Fibroblast of skin of scalp (primary cell): Measurements from ENCODE around the gene UBE2D4.
"Not testable (repeated sequence)": the region's sequence is repeated elsewhere in the genome, so short reads cannot be mapped to it uniquely, and the experiment has no call there.

Source experiments
- DNase-seq: peaks from one replicate; pipeline ENCODE4 v3.0.0-alpha.2; 2013

UBE2D4 gene

GRCh38 chr7:43969586-43969985 lies 43.4 kb downstream of the UBE2D4 start:
- not testable (repeated sequence) for DNase-seq

DNA sequence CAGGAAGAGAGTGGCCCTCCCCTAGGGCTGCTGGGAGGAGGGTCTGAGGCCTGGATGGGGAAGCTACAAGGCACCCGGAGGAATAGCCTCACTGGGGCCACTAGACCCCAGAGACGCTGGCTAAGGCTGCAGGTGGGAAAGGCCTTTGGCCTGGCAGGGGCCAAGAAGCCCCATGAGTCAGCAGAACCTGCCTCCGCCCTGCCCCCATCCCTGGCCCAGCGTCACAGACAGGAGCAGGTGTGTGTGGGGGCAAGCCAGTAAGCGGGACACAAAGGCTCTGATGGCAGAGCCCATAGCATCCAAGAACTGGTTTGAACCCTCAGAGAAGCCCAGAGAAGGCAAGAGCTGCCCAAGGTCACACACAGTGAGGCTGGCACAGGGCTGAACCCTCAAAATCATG lies 44.5 kb downstream of the UBE2D4 start:
- DNase-seq = not testable (repeated sequence)

DNA sequence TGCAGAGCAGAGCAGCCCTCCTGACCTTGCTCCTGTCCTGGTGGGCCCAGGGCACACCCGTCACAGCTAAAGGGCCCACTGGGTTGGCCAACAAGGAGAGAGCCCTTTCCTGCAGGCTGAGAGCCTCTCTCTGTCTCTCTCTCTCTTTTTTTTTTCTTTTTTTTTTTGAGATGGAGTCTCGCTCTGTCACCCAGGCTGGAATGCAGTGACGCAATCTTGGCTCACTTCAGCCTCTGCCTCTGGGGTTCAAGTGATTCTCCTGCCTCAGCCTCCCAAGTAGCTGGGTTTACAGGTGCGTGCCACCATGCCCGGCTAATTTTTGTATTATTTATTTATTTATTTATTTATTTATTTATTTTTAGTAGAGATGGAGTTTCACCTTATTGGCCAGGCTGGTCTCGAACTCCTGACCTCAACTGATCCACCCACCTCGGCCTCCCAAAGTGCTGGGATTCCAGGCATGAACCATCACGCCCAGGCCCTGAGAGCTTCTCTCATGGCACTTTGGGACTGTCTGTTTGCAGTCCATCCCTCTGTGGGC lies 47.9 kb downstream of the UBE2D4 start:
- peak; percentile 9 for DNase-seq

DNA sequence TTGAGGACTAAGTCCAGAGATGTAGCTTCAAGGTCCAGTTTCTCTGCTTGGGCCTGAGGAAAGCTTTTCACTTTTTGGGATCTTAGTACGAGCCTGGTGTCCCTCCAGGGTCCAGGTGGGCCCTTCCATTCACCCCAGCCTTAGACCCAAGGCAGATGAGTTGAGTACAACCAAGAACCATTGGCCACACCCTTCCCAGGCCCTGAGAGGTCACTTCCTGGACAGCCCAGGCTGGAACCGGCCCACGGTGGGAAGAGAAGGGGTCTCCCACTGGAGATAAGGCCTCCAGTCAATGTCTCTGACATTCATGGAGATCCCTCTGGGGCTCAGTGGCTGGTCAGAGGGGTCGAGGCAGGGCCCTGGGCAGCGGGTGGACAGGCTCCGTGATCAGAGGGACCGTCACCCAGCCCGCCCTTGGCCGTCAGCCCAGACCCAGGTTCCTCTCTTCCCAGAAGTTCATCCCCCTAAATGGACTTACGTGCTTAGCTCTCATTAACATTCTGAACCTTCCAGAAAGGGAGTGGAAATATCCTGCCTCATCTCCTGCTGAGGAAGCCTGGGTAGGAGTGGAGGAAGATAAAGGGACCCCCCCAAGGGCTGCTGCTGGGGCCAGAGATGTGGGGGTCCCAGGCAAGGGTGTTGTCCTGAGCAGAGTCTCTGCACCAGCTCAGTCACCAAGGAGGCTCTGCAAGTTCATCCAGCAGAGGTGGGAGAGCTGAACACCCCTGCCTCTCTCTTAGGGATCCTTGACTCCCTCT lies 48.7 kb downstream of the UBE2D4 start:
- not testable (repeated sequence) for DNase-seq

- no peak for DNase-seq
Observed at GRCh38 chr7:43977525-43977924, 51.3 kb downstream of the UBE2D4 start.

DNA sequence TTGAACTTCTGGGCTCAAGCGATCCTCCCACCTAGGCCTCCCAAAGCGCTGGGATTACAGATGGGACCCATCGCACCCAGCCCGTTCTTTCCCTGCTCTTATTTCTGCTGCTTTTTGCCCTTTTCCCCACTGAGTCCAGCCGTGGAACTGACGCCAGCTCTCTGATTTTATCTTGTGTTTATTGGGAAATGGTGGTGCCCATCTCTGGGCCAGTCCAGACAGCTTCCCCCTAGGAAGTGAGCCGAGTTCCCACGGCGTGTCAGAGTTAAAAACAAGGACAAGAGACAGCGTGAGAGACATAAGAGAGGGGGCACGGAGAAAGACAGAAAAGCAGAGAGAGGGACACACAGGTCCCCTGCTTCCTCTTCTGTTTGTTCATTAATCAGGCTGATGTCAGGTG lies 51.9 kb downstream of the UBE2D4 start:
- not testable (repeated sequence) for DNase-seq

DNA sequence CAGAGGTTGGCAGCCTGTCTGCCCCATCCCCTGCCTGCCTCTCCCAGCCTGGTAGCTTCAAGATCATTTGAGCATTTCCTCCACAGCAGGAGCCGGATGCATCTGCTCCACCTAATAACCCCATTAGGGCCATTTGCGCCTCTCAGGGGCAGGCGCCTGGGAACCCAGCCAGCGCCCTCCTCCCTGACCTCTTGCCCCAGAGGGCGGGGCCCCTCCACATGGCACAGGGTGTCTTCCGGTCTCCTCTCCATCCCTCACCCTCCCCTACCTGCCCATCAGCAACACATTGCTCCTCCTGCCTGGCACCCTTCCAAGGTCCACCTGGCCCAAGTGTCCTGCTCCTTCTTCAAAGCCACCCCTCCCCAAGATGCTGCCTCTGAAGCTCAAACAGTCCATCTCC lies 56.6 kb downstream of the UBE2D4 start:
- not testable (repeated sequence) for DNase-seq

DNA sequence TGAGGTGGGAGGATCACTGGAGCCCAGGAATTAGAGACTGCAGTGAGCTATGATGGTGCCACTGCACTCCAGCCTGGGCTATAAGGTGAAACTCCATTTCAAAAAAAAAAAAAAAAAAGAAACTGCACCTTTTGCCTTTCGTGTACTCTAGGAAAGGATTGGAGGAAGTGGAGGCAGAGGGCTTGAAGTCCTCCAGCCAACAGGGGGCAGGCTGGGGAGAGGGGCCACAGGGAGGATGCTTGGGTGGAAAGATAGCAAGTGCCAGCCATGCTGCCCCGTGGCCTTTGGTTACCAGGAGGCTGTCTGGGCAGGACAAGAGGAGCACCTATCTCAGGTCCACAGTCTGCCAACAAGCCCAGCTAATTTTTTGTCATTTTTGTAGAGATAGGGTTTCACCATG lies 57.5 kb downstream of the UBE2D4 start:
- DNase-seq = not testable (repeated sequence)

DNA sequence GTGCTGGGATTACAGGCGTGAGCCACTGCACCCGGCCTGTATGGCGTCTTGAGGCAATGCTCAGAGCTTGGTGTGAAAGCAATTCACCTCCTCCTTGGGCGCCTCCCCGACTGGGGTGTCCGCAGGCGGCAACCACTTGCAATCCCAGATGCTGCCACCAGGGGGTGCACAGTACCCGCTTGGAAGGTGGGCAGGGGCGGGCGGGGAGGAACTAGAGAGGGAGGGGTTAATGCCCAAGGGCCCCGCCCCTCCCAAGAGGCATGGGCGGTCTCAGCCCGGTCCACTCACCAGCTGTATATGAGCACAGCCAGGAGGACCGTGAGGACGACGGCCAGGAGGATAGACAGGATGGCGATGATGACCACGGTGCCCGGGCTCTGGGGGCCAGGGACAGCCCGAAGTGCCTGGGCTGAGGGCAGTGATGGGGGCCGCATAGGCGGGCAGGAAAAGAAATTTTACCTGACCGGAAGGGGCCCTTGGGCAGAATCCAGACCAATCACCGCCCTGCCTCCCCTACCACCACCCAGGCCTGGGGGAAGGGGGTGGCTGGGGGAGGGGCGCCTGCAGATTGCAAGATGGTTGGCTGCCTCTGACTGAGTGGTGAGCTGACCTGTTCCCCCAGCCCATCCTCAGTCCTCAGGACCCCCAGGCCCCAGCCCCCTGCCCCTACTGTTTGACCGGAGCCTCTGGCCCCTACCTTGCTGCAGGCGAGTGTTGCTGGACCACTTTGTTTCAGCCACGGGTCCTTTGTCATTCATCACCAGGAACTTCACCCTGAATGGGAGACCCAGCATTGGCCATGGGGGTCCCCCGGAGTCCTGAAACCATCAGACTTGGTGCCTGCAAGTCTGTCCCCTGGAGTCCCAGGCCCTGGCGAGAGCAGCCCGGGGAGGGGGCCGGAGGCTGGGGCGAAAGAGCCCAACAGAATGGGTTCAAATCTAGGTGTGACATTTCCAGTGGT lies 59.9 kb downstream of the UBE2D4 start:
- peak; percentile 72 for DNase-seq

DNA sequence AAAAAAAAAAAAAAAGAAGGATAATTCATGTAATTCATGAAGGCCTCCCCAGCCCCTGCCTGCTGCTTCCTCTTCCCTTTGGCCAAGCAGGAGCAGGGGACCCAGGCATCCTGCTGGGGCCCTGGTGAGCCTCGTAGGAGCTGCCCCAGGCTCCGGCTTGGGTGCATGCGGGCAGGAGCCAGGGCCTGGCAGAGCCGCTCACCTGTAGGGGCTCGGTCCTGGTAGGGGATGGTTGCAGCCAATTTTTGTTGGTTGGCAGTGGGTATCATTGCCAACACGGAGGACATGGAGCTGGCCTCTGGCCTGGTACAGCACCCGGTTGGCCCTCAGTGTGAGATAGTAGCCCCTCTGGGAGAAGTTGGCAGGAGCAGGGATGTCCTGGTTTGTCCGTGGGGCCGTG lies 61.2 kb downstream of the UBE2D4 start:
- DNase-seq = not testable (repeated sequence)

GRCh38 chr7:43990011-43990585 lies 63.9 kb downstream of the UBE2D4 start:
- DNase-seq = not testable (repeated sequence)

- DNase-seq = not testable (repeated sequence)
Observed at GRCh38 chr7:43990829-43991228, 64.6 kb downstream of the UBE2D4 start.

DNA sequence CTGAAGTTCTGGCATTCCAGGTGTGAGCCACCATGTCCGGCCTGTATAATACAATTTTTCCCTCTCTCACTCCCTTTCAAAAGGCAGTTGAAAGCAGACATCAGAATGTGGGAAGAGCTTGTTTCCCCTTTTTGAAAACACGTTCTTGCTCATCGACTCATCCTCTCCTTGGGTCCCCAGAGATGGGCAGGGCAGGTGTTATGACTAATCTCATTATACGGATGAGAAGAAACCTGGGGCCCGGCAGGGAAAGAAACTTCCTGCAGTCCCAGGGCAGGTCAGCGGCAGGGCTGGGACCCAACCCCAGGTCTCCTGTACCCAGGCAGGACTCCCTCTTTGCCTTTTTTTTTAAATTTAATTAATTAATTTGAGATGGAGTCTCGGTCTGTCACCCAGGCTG lies 66.7 kb downstream of the UBE2D4 start:
- peak; percentile 35 for DNase-seq

DNA sequence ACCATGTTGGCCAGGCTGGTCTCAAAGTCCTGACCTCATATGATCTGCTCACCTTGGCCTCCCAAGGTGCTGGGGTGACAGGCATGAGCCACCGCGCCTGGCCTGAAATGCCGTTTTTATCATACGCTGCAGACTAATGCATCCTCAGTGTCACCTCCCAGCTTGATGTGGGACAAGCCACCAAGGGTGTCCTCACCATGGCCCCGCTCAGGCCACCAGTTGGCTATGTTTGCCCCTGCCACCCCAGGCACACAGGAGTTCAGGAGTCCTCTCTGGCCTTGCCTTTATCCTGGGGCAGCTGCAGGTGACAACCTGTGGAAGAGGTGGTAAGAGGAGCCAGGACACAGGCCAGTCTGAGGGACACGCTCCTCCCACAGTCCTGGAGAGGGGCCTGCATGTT lies 68.4 kb downstream of the UBE2D4 start:
- DNase-seq = not testable (repeated sequence)

DNA sequence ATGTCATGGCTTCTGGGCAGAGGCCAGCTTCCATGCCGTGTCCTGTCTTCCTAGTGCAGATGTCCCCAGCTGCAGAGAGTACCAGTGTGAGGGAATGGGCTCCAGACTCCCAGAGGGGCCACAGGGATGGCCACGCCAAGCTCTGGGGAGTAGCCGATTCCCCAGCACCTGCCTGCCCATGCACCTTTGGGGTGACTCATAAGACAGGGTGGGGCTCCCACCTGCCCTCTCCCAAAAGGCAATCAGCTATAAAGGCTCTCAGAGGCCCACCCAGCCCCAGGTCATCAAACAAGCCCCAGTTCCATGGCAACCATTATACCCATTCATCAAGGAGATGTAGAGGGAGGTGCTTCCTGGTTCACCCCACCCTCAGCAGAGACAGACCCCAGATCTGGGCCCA lies 71.3 kb downstream of the UBE2D4 start, which contains the start of gene SPDYE1:
Gene SPDYE1, plus strand, starts transcription at position 366 of the 400 bp plus-strand sequence. CDS start 2,053 bp downstream, outside the sequence.
- not testable (repeated sequence) for DNase-seq
